ENCODE data around the gene TRIM40. TPM values are rescaled to one million over a fixed set of nuclear protein-coding genes. Genes with fewer than 3 reads are reported as not detected.

TRIM40 gene
- total and polyA plus RNA-seq, 2 of the 13 experiments (the other 11 are each of a cell fraction or from before 2014, with no cell fraction given) = 0.58 TPM; not detected in 1

DNA sequence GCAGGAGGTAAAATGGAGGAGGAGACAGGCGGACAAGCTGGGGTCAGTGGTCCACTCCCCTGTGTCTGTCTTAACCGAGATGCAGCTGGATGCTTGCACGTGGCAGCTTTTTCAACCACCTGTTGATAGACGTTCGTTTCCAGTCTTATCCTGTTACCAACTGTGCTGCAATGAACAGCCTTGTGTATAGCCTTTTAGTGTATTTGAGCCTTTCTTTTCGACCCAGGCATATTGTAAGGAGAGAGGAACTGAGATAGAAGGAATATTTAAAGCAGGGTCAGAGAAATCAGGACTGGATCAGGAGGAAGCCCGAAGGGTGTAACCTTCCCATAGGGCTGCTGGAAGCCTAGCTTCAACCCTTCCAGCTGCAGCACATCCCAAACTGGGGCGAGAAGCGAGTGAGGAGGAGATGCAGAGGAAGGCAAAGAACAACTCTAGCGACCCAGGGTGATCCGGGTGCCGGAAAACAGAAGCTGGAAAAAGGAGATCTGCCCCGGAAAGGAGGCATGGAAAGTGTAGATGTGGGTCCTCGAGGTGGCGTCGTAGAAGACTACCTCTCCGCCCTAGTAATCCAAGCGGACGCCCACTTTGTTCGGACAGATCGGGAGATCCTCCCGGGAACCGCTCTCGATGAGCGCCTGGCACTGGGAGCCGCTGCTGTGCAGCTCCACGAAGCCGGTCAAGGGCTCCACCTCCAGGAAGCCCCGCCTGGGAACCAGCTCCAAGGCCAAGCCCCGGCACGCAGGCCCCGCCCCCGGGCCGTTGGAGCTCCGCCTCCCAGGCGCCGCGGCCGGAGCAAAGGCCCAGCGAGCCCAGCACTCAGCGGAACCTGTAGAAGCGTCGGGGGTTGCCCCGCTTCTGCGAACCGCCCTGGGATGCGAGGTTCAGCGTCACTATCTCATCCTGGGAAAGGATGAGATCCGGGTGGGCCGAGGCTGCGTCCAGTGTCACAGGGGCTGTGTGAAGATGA, 34.2 kb upstream of the TRIM40 start (continued):
- TF ChIP-seq NFIB (CRISPR knock-in tag; IDR thresholded peaks at IDR 0.05; ENCODE audit: borderline replicate concordance) (no peak), ZNF33A (CRISPR knock-in tag; IDR thresholded peaks at IDR 0.05; ENCODE audit: borderline replicate concordance) (no peak), MXD4 (CRISPR knock-in tag; IDR thresholded peaks at IDR 0.05) (peak; percentile 71), PRPF4 (IDR thresholded peaks at IDR 0.05; ENCODE audit: low read depth, low read length, poor library complexity, severe bottlenecking) (no peak), FOXK1 (CRISPR knock-in tag; IDR thresholded peaks at IDR 0.05; ENCODE audit: borderline replicate concordance, low read depth) (peak; percentile 60; the same call in 1 of the 2 replicates), ZNF543 (CRISPR knock-in tag; IDR thresholded peaks at IDR 0.05) (peak; percentile 75; the same call in 1 of the 2 replicates), AGO1 (IDR thresholded peaks at IDR 0.05; ENCODE audit: low read depth, low read length, poor library complexity, severe bottlenecking) (peak; percentile 53), NPAS2 (CRISPR knock-in tag; IDR thresholded peaks at IDR 0.05; ENCODE audit: borderline replicate concordance) (no peak), ZFY (CRISPR knock-in tag; IDR thresholded peaks at IDR 0.05) (peak; percentile 85), TEAD2 (CRISPR knock-in tag; IDR thresholded peaks at IDR 0.05) (no peak), FOXM1 (CRISPR knock-in tag; IDR thresholded peaks at IDR 0.05) (no peak)
- TF ChIP-seq, protein P1, sequence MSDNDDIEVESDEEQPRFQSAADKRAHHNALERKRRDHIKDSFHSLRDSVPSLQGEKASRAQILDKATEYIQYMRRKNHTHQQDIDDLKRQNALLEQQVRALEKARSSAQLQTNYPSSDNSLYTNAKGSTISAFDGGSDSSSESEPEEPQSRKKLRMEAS (IDR thresholded peaks at IDR 0.05) = peak; percentile 64; the same call in 1 of the 2 replicates
- TF ChIP-seq, protein P2, sequence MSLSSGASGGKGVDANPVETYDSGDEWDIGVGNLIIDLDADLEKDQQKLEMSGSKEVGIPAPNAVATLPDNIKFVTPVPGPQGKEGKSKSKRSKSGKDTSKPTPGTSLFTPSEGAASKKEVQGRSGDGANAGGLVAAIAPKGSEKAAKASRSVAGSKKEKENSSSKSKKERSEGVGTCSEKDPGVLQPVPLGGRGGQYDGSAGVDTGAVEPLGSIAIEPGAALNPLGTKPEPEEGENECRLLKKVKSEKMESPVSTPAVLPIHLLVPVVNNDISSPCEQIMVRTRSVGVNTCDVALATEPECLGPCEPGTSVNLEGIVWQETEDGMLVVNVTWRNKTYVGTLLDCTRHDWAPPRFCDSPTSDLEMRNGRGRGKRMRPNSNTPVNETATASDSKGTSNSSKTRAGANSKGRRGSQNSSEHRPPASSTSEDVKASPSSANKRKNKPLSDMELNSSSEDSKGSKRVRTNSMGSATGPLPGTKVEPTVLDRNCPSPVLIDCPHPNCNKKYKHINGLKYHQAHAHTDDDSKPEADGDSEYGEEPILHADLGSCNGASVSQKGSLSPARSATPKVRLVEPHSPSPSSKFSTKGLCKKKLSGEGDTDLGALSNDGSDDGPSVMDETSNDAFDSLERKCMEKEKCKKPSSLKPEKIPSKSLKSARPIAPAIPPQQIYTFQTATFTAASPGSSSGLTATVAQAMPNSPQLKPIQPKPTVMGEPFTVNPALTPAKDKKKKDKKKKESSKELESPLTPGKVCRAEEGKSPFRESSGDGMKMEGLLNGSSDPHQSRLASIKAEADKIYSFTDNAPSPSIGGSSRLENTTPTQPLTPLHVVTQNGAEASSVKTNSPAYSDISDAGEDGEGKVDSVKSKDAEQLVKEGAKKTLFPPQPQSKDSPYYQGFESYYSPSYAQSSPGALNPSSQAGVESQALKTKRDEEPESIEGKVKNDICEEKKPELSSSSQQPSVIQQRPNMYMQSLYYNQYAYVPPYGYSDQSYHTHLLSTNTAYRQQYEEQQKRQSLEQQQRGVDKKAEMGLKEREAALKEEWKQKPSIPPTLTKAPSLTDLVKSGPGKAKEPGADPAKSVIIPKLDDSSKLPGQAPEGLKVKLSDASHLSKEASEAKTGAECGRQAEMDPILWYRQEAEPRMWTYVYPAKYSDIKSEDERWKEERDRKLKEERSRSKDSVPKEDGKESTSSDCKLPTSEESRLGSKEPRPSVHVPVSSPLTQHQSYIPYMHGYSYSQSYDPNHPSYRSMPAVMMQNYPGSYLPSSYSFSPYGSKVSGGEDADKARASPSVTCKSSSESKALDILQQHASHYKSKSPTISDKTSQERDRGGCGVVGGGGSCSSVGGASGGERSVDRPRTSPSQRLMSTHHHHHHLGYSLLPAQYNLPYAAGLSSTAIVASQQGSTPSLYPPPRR (CRISPR knock-in tag; IDR thresholded peaks at IDR 0.05; ENCODE audit: borderline replicate concordance) = peak; percentile 69
- TF ChIP-seq, protein P3, sequence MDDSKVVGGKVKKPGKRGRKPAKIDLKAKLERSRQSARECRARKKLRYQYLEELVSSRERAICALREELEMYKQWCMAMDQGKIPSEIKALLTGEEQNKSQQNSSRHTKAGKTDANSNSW (CRISPR knock-in tag; IDR thresholded peaks at IDR 0.05; ENCODE audit: borderline replicate concordance) = no peak; the same call in 1 of the 2 replicates
- TF ChIP-seq, protein P4, sequence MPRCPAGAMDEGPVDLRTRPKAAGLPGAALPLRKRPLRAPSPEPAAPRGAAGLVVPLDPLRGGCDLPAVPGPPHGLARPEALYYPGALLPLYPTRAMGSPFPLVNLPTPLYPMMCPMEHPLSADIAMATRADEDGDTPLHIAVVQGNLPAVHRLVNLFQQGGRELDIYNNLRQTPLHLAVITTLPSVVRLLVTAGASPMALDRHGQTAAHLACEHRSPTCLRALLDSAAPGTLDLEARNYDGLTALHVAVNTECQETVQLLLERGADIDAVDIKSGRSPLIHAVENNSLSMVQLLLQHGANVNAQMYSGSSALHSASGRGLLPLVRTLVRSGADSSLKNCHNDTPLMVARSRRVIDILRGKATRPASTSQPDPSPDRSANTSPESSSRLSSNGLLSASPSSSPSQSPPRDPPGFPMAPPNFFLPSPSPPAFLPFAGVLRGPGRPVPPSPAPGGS (CRISPR knock-in tag; IDR thresholded peaks at IDR 0.05) = no peak; the same call in 1 of the 2 replicates
- TF ChIP-seq, protein P5, sequence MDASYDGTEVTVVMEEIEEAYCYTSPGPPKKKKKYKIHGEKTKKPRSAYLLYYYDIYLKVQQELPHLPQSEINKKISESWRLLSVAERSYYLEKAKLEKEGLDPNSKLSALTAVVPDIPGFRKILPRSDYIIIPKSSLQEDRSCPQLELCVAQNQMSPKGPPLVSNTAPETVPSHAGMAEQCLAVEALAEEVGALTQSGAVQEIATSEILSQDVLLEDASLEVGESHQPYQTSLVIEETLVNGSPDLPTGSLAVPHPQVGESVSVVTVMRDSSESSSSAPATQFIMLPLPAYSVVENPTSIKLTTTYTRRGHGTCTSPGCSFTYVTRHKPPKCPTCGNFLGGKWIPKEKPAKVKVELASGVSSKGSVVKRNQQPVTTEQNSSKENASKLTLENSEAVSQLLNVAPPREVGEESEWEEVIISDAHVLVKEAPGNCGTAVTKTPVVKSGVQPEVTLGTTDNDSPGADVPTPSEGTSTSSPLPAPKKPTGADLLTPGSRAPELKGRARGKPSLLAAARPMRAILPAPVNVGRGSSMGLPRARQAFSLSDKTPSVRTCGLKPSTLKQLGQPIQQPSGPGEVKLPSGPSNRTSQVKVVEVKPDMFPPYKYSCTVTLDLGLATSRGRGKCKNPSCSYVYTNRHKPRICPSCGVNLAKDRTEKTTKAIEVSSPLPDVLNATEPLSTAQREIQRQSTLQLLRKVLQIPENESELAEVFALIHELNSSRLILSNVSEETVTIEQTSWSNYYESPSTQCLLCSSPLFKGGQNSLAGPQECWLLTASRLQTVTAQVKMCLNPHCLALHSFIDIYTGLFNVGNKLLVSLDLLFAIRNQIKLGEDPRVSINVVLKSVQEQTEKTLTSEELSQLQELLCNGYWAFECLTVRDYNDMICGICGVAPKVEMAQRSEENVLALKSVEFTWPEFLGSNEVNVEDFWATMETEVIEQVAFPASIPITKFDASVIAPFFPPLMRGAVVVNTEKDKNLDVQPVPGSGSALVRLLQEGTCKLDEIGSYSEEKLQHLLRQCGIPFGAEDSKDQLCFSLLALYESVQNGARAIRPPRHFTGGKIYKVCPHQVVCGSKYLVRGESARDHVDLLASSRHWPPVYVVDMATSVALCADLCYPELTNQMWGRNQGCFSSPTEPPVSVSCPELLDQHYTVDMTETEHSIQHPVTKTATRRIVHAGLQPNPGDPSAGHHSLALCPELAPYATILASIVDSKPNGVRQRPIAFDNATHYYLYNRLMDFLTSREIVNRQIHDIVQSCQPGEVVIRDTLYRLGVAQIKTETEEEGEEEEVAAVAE (CRISPR knock-in tag; IDR thresholded peaks at IDR 0.05; ENCODE audit: borderline replicate concordance) = peak; percentile 18; the same call in 1 of the 2 replicates

Measured in HepG2 (cell line).